Measurements from ENCODE around the gene MFSD2B.

DNA sequence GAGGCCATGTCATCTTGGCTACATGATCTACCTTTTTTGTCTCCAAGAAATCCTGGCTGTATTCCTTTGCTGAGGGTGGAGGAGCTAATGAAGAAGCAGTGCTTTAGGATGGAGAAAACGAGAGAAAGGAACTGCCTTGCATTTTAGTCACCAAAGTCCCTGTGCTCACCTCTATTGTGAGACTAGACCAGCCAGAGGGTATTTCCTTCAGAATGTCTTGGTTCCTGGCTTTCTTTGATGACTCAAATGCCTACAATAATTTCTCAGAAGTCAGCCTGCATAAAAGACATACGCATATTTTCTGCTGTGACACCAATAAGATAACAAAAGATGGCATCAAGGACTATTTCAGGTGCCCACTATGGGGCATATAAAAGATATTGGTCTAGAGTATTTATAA lies 55.5 kb downstream of the MFSD2B start:
- TF ChIP-seq, protein P1, sequence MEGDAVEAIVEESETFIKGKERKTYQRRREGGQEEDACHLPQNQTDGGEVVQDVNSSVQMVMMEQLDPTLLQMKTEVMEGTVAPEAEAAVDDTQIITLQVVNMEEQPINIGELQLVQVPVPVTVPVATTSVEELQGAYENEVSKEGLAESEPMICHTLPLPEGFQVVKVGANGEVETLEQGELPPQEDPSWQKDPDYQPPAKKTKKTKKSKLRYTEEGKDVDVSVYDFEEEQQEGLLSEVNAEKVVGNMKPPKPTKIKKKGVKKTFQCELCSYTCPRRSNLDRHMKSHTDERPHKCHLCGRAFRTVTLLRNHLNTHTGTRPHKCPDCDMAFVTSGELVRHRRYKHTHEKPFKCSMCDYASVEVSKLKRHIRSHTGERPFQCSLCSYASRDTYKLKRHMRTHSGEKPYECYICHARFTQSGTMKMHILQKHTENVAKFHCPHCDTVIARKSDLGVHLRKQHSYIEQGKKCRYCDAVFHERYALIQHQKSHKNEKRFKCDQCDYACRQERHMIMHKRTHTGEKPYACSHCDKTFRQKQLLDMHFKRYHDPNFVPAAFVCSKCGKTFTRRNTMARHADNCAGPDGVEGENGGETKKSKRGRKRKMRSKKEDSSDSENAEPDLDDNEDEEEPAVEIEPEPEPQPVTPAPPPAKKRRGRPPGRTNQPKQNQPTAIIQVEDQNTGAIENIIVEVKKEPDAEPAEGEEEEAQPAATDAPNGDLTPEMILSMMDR (IDR thresholded peaks at IDR 0.05) = no peak
- TF ChIP-seq POLR2A (IDR thresholded peaks at IDR 0.05) = no peak
- TF ChIP-seq POLR2AphosphoS5 (IDR thresholded peaks at IDR 0.05) = no peak

Data from prostate gland (tissue), 2 donors.